Karpas-422 (cell line): Measurements from ENCODE around the gene TVP23C. TPM values are rescaled to one million over a fixed set of nuclear protein-coding genes. Genes with fewer than 3 reads are reported as not detected.
"Not testable (repeated sequence)": the region's sequence is repeated elsewhere in the genome, so short reads cannot be mapped to it uniquely, and the experiment has no call there.

Source experiments
- DNase-seq: peaks from one replicate; pipeline ENCODE4 v3.0.0-alpha.2; 2015
- H2AFZ ChIP-seq: fragments of 200-600 bp; sonication (generic); 2 replicates; pipeline ENCODE4 v1.6.1; 2014; ENCODE audit warnings: antibody characterized with exemption, low read length, mixed read lengths
- H3K27ac ChIP-seq: fragments of 200-600 bp; sonication (generic); 2 replicates; pipeline ENCODE4 v1.5.1; 2014; ENCODE audit warnings: mild to moderate bottlenecking, low read length, moderate library complexity
- H3K27me3 ChIP-seq: fragments of 200-600 bp; sonication (generic); 2 replicates; pipeline ENCODE4 v1.6.1; 2014; ENCODE audit warnings: low read length, mixed read lengths
- H3K36me3 ChIP-seq: fragments of 200-600 bp; sonication (generic); 2 replicates; pipeline ENCODE4 v1.6.1; 2014; ENCODE audit warnings: low read length, mixed read lengths; ENCODE audit not compliant: insufficient read depth
- H3K4me1 ChIP-seq: fragments of 200-600 bp; sonication (generic); 2 replicates; pipeline ENCODE4 v1.6.1; 2014; ENCODE audit warnings: mild to moderate bottlenecking, low read length, mixed read lengths
- H3K4me2 ChIP-seq: fragments of 200-600 bp; sonication (generic); 2 replicates; pipeline ENCODE4 v1.6.1; 2014; ENCODE audit warnings: low read length, low read depth, mild to moderate bottlenecking; ENCODE audit not compliant: poor library complexity, severe bottlenecking
- H3K4me3 ChIP-seq: fragments of 200-600 bp; sonication (generic); 2 replicates; pipeline ENCODE4 v1.5.1; 2014; ENCODE audit warnings: mild to moderate bottlenecking, antibody characterized with exemption, low read length, mixed read lengths
- H3K79me2 ChIP-seq: fragments of 200-600 bp; sonication (generic); 2 replicates; pipeline ENCODE4 v1.6.1; 2014; ENCODE audit warnings: mild to moderate bottlenecking, low read length, mixed read lengths
- H3K9ac ChIP-seq: fragments of 200-600 bp; sonication (generic); 2 replicates; pipeline ENCODE4 v1.6.0; 2014; ENCODE audit warnings: low read length
- H3K9me2 ChIP-seq: fragments of 200-600 bp; sonication (generic), shearing (Covaris generic); replicated peaks from 2 replicates; pipeline ENCODE4 v1.6.0; 2014; ENCODE audit warnings: mild to moderate bottlenecking, low read length, moderate library complexity; ENCODE audit not compliant: insufficient read depth
- H3K9me3 ChIP-seq: fragments of 300-700, 200-600 bp; sonication (generic); 2 replicates; pipeline ENCODE4 v1.6.1; 2014; ENCODE audit warnings: low read length, mixed read lengths
- H4K20me1 ChIP-seq: fragments of 200-600 bp; sonication (generic); 2 replicates; pipeline ENCODE4 v1.6.1; 2014; ENCODE audit warnings: mild to moderate bottlenecking, antibody characterized with exemption, low read length, low read depth; ENCODE audit not compliant: insufficient read depth
- total RNA-seq: library from RNA; depleted of rRNA; stranded (reverse); fragments of >200 nt; shearing (Covaris generic); gene quantifications from 2 replicates; pipeline ENCODE4 v1.2.3, GENCODE V29; 2014; ENCODE audit warnings: low replicate concordance

Gene TVP23C
- total RNA-seq, 1 experiment from 2014 or later, result 13.8 TPM

DNA sequence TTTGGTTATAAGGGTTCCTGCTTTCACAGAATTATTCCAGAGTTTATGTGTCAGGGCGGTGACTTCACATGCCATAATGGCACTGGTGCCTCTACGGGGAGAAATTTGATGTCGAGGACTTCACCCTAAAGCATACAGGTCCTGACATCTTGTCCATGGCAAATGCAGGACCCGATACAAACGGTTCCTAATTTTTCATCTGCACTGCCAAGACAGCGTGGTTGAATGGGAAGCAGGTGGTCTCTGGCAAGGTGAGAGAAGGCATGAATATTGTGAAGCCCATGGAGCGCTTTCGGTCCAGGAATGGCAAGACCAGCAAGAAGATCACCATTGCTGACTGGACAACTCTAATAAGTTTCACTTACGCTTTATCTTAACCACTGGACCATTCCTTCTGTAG, 56.3 kb downstream of the TVP23C start:
- Histone ChIP-seq H3K4me1 (peaks cover 17% of the 10 kb centered on the region), H3K36me3 (no peaks in the 10 kb centered on the region), H4K20me1 (no peaks in the 10 kb centered on the region), H3K9me3 (no peaks in the 10 kb centered on the region), H3K9me2 (no peaks in the 10 kb centered on the region), H3K27ac (no peak overlapping the region), H2AFZ (no peak overlapping the region), H3K4me3 (no peak overlapping the region), H3K27me3 (no peaks in the 10 kb centered on the region), H3K79me2 (no peaks in the 10 kb centered on the region), H3K4me2 (no peak overlapping the region), H3K9ac (no peak overlapping the region)
- no peak for DNase-seq

GRCh38 chr17:15505708-15506107, 57.6 kb downstream of the TVP23C start:
- not testable (repeated sequence) for H3K4me3 ChIP-seq

GRCh38 chr17:15503731-15504130, 59.6 kb downstream of the TVP23C start:
- no peaks in the 10 kb centered on the region for H3K79me2 ChIP-seq
- no peaks in the 10 kb centered on the region for H3K9me3 ChIP-seq
- H3K9me2 ChIP-seq, result no peaks in the 10 kb centered on the region
- H3K4me1 ChIP-seq, result peaks cover 9% of the 10 kb centered on the region
- H3K4me3 ChIP-seq, result no peak overlapping the region
- no peaks in the 10 kb centered on the region for H4K20me1 ChIP-seq
- no peak overlapping the region for H3K27ac ChIP-seq
- H2AFZ ChIP-seq, result no peak overlapping the region
- H3K27me3 ChIP-seq, result no peaks in the 10 kb centered on the region
- DNase-seq, result no peak
- H3K9ac ChIP-seq, result no peak overlapping the region
- H3K36me3 ChIP-seq, result no peaks in the 10 kb centered on the region
- H3K4me2 ChIP-seq, result peak overlapping the region; percentile 68

More at GRCh38 chr17:15505708-15506107, 57.6 kb downstream of the TVP23C start:
- not testable (repeated sequence) for H3K4me2 ChIP-seq, H3K9me2 ChIP-seq, H3K79me2 ChIP-seq, H3K4me1 ChIP-seq, H3K9me3 ChIP-seq, H3K36me3 ChIP-seq, H3K27me3 ChIP-seq, H3K9ac ChIP-seq, DNase-seq, H2AFZ ChIP-seq, H4K20me1 ChIP-seq, H3K27ac ChIP-seq

DNA sequence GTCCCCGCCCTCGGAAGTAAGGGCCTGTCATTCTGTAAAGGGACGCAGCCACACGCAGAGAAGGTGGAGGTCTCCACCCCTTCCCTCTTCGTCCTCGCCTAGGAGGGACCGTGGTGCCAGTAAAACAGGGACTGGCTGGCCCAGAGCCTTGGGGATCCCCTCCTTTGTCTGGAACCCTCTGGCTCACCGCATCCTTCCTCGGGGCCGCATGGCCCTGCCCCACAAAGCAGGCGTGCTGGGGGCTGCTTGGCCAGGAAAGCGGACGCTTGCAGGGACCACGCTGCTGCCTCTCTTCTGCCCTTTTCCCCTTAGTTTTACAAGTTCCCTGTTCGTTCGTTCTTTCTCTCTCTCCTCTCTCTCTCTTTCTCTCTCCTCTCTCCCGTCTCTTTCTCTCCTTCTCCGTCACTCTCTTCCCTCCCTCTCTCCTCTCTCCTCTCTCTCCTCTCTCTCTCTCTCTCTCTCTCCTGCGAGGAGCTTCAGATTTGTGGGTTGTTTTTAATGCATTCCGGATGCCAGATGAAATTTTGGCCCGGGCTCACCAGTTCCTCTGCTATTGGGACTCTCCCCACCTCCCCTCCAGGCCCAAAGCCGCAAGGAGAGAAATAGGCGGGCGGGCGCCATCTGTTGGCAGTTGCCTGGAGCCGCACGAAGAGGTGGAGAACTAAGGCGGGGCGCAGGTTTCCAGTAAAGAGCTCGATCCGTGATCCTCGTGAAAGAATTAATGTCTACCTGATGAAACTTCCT, 60.7 kb downstream of the TVP23C start:
- Histone ChIP-seq H2AFZ (peak overlapping the region; percentile 30; the same call in 1 of the 2 replicates), H3K27ac (no peak overlapping the region), H3K4me3 (peak overlapping the region; percentile 34; the same call in 1 of the 2 replicates), H3K4me1 (peaks cover 9% of the 10 kb centered on the region), H3K79me2 (no peaks in the 10 kb centered on the region), H3K9me2 (no peaks in the 10 kb centered on the region), H3K27me3 (no peaks in the 10 kb centered on the region), H3K4me2 (peak overlapping the region; percentile 68), H3K9me3 (no peaks in the 10 kb centered on the region), H3K9ac (peak overlapping the region; percentile 52), H4K20me1 (no peaks in the 10 kb centered on the region), H3K36me3 (no peaks in the 10 kb centered on the region)
- DNase-seq, result peak; percentile 88

DNA sequence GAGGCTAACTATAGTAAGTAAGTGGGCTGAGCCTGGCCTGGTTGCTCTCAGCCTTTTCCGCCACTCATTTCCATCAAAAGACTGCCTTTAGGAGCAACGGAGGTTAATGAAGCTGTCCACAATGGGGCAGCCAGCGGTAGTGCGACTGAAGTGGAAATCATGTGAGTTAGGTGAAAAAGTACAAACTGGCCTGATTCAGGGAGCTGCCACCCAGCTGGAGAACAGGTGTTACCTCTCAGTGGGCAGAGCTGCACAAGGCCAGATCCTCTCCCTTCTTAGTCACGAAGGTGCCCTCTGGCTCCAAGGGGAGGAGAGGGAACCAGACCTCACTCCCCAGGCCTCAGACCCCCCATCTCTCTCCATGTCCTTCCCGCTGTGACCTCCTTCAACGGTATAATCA, 61.5 kb downstream of the TVP23C start:
- Histone ChIP-seq H3K27ac (no peak overlapping the region), H3K9me2 (no peaks in the 10 kb centered on the region), H3K36me3 (no peaks in the 10 kb centered on the region), H3K9ac (no peak overlapping the region), H3K4me2 (no peak overlapping the region), H4K20me1 (no peaks in the 10 kb centered on the region), H3K79me2 (no peaks in the 10 kb centered on the region), H3K4me3 (no peak overlapping the region), H3K27me3 (no peaks in the 10 kb centered on the region), H2AFZ (no peak overlapping the region), H3K4me1 (peaks cover 9% of the 10 kb centered on the region), H3K9me3 (no peaks in the 10 kb centered on the region)
- no peak for DNase-seq

DNA sequence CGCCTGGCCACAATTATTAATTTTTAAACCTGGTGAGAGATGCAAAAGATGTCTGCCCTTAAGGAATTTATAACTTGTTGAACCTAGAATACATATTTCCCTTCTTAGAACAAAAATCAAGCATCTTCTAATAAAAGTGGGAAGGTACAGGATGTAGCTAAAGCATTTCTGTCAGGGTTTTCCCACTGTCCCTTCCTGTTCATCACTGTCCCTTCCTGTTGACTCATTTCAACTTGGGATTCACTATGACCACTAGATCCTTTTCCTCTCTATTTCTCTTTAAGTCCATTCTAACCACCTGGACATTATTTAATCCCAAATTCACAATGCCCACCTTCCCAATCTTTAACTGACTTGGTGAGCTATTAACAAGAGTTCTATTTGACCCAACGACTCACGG, 62.0 kb downstream of the TVP23C start:
- H3K36me3 ChIP-seq, result no peaks in the 10 kb centered on the region

GRCh38 chr17:15498107-15498506, 65.2 kb downstream of the TVP23C start:
- H3K27ac ChIP-seq, result no peak overlapping the region
- H4K20me1 ChIP-seq, result no peaks in the 10 kb centered on the region
- no peaks in the 10 kb centered on the region for H3K9me2 ChIP-seq
- no peaks in the 10 kb centered on the region for H3K9me3 ChIP-seq
- H3K4me2 ChIP-seq, result no peak overlapping the region
- H3K27me3 ChIP-seq, result no peaks in the 10 kb centered on the region
- peak; percentile 73 for DNase-seq
- peaks cover 3% of the 10 kb centered on the region for H3K4me1 ChIP-seq
- H3K4me3 ChIP-seq, result no peak overlapping the region
- no peak overlapping the region for H3K9ac ChIP-seq
- 0 out of 2 replicates have a peak overlapping the region, but pooled peaks have one; percentile 67 for H2AFZ ChIP-seq
- H3K79me2 ChIP-seq, result no peaks in the 10 kb centered on the region
- no peaks in the 10 kb centered on the region for H3K36me3 ChIP-seq

More for the DNA sequence above, 62.0 kb downstream of the TVP23C start:
- Histone ChIP-seq H4K20me1 (no peaks in the 10 kb centered on the region), H3K9ac (no peak overlapping the region), H3K9me3 (no peaks in the 10 kb centered on the region), H2AFZ (no peak overlapping the region), H3K4me2 (no peak overlapping the region), H3K4me1 (peaks cover 9% of the 10 kb centered on the region), H3K4me3 (no peak overlapping the region), H3K79me2 (no peaks in the 10 kb centered on the region), H3K27ac (no peak overlapping the region), H3K9me2 (no peaks in the 10 kb centered on the region), H3K27me3 (no peaks in the 10 kb centered on the region)
- no peak for DNase-seq

GRCh38 chr17:15496735-15497670, 66.3 kb downstream of the TVP23C start:
- Histone ChIP-seq H3K9me3 (no peaks in the 10 kb centered on the region), H3K4me1 (no peaks in the 10 kb centered on the region), H3K9ac (no peak overlapping the region), H3K79me2 (no peaks in the 10 kb centered on the region), H3K27ac (no peak overlapping the region), H2AFZ (no peak overlapping the region), H3K36me3 (no peaks in the 10 kb centered on the region), H3K4me2 (no peak overlapping the region), H3K27me3 (no peaks in the 10 kb centered on the region), H3K9me2 (no peaks in the 10 kb centered on the region), H4K20me1 (no peaks in the 10 kb centered on the region), H3K4me3 (no peak overlapping the region)
- no peak for DNase-seq
